ENCODE data around the gene ZFAND3.
"Not testable (repeated sequence)": the region's sequence is repeated elsewhere in the genome, so short reads cannot be mapped to it uniquely, and the experiment has no call there.

Gene ZFAND3

GRCh38 chr6:38114976-38115625, 295.6 kb downstream of the ZFAND3 start:
- no peak for TF ChIP-seq JUND (IDR thresholded peaks at IDR 0.05; ENCODE audit: low read depth)
- in situ Hi-C loops (cut with HindIII; ENCODE audit: low pct_unique_long_range_greater_than_20kb, low sequenced_read_pairs), result no loop called here
- DNase-seq (ENCODE audit: low read depth in 1 of 2, low spot score in 1 of 2), result no peak

GRCh38 chr6:38115626-38116008, 296.1 kb downstream of the ZFAND3 start:
- DNase-seq (ENCODE audit: low read depth in 1 of 2, low spot score in 1 of 2), result no peak
- in situ Hi-C loops (cut with HindIII; ENCODE audit: low pct_unique_long_range_greater_than_20kb, low sequenced_read_pairs), result no loop called here
- TF ChIP-seq JUND (IDR thresholded peaks at IDR 0.05; ENCODE audit: low read depth), result no peak

GRCh38 chr6:38116248-38116647, 296.7 kb downstream of the ZFAND3 start:
- TF ChIP-seq JUND (IDR thresholded peaks at IDR 0.05; ENCODE audit: low read depth), result no peak
- no peak for DNase-seq (ENCODE audit: low read depth in 1 of 2, low spot score in 1 of 2)
- in situ Hi-C loops (cut with HindIII; ENCODE audit: low pct_unique_long_range_greater_than_20kb, low sequenced_read_pairs), result no loop called here

- DNase-seq (ENCODE audit: low read depth in 1 of 2, low spot score in 1 of 2), result no peak
- in situ Hi-C loops (cut with HindIII; ENCODE audit: low pct_unique_long_range_greater_than_20kb, low sequenced_read_pairs), result no loop called here
- no peak for TF ChIP-seq JUND (IDR thresholded peaks at IDR 0.05; ENCODE audit: low read depth)
Observed at GRCh38 chr6:38117281-38117680, 297.8 kb downstream of the ZFAND3 start.

GRCh38 chr6:38118791-38119365, 299.4 kb downstream of the ZFAND3 start:
- TF ChIP-seq JUND (IDR thresholded peaks at IDR 0.05; ENCODE audit: low read depth), result no peak
- DNase-seq (ENCODE audit: low read depth in 1 of 2, low spot score in 1 of 2), result no peak
- in situ Hi-C loops (cut with HindIII; ENCODE audit: low pct_unique_long_range_greater_than_20kb, low sequenced_read_pairs), result no loop called here

- DNase-seq (ENCODE audit: low read depth in 1 of 2, low spot score in 1 of 2), result no peak
- in situ Hi-C loops (cut with HindIII; ENCODE audit: low pct_unique_long_range_greater_than_20kb, low sequenced_read_pairs), result no loop called here
- no peak for TF ChIP-seq JUND (IDR thresholded peaks at IDR 0.05; ENCODE audit: low read depth)
Observed at GRCh38 chr6:38119516-38119915, 300.0 kb downstream of the ZFAND3 start.

- DNase-seq (ENCODE audit: low read depth in 1 of 2, low spot score in 1 of 2); in situ Hi-C loops (cut with HindIII; ENCODE audit: low pct_unique_long_range_greater_than_20kb, low sequenced_read_pairs): not testable (repeated sequence)
Observed at GRCh38 chr6:38124224-38124926, 304.8 kb downstream of the ZFAND3 start.

GRCh38 chr6:38127284-38127683, 307.8 kb downstream of the ZFAND3 start:
- in situ Hi-C loops (cut with HindIII; ENCODE audit: low pct_unique_long_range_greater_than_20kb, low sequenced_read_pairs), result no loop called here
- DNase-seq (ENCODE audit: low read depth in 1 of 2, low spot score in 1 of 2), result no peak
- no peak for TF ChIP-seq JUND (IDR thresholded peaks at IDR 0.05; ENCODE audit: low read depth)

- TF ChIP-seq JUND (IDR thresholded peaks at IDR 0.05; ENCODE audit: low read depth), result no peak
- no peak for DNase-seq (ENCODE audit: low read depth in 1 of 2, low spot score in 1 of 2)
- in situ Hi-C loops (cut with HindIII; ENCODE audit: low pct_unique_long_range_greater_than_20kb, low sequenced_read_pairs), result no loop called here
Observed at GRCh38 chr6:38131527-38131965, 312.0 kb downstream of the ZFAND3 start.

- TF ChIP-seq JUND (IDR thresholded peaks at IDR 0.05; ENCODE audit: low read depth), result no peak
- in situ Hi-C loops (cut with HindIII; ENCODE audit: low pct_unique_long_range_greater_than_20kb, low sequenced_read_pairs), result no loop called here
- peak; percentile 30 to 91 for DNase-seq (ENCODE audit: low read depth in 1 of 2, low spot score in 1 of 2)
Observed at GRCh38 chr6:38133932-38134703, 314.6 kb downstream of the ZFAND3 start.

GRCh38 chr6:38134704-38135088, 315.2 kb downstream of the ZFAND3 start:
- in situ Hi-C loops (cut with HindIII; ENCODE audit: low pct_unique_long_range_greater_than_20kb, low sequenced_read_pairs), result no loop called here
- TF ChIP-seq JUND (IDR thresholded peaks at IDR 0.05; ENCODE audit: low read depth), result no peak
- no peak for DNase-seq (ENCODE audit: low read depth in 1 of 2, low spot score in 1 of 2)

GRCh38 chr6:38136547-38136946, 317.0 kb downstream of the ZFAND3 start:
- no peak for TF ChIP-seq JUND (IDR thresholded peaks at IDR 0.05; ENCODE audit: low read depth)
- in situ Hi-C loops (cut with HindIII; ENCODE audit: low pct_unique_long_range_greater_than_20kb, low sequenced_read_pairs), result no loop called here
- DNase-seq (ENCODE audit: low read depth in 1 of 2, low spot score in 1 of 2), result no peak

Data from T47D (cell line).